ENCODE results near the gene PGA4. TPM values are rescaled to one million over a fixed set of nuclear protein-coding genes. Genes with fewer than 3 reads are reported as not detected.
"Not testable (repeated sequence)": the region's sequence is repeated elsewhere in the genome, so short reads cannot be mapped to it uniquely, and the experiment has no call there.

Gene PGA4
- polyA plus RNA-seq, 3 donors: 1.5 to 33.5 (median 7.0) TPM

GRCh38 chr11:61198948-61199523 lies 23.1 kb upstream of the PGA4 start:
- H3K27ac ChIP-seq (ENCODE audit: low read depth in 1 of 2, low read length in 2 of 2): no peak overlapping the region
- peaks cover 15 to 18% of the 10 kb centered on the region in 2 donors for H3K4me1 ChIP-seq (ENCODE audit: control insufficient read depth in 1 of 2, insufficient read depth in 2 of 2, low read length in 2 of 2)
- H3K36me3 Mint-ChIP-seq: peaks cover 0 to 6% of the 10 kb centered on the region in 2 donors
- no peak overlapping the region for H3K4me3 Mint-ChIP-seq
- H3K9ac ChIP-seq (ENCODE audit: insufficient read depth, low read length, poor library complexity, severe bottlenecking): no peak overlapping the region
- peaks cover 0 to 17% of the 10 kb centered on the region in 2 donors for H3K9me3 ChIP-seq (replicated peaks in 1 of 2; ENCODE audit: control insufficient read depth in 1 of 2, insufficient read depth in 1 of 2, low read length in 2 of 2)
- H3K4me1 Mint-ChIP-seq: peaks cover 17% of the 10 kb centered on the region
- no peaks in the 10 kb centered on the region for H3K79me2 ChIP-seq (ENCODE audit: insufficient read depth, low read length)
- DNase-seq: no peak
- 100% methylated on average over 2 of the region's 4 CpGs for WGBS (ENCODE audit: insufficient coverage)
- H3K36me3 ChIP-seq (replicated peaks in 1 of 2; ENCODE audit: control insufficient read depth in 1 of 2, insufficient read depth in 2 of 2, low read length in 2 of 2): no peaks in the 10 kb centered on the region
- H3K9me3 Mint-ChIP-seq: peaks cover 6 to 20% (median 12%) of the 10 kb centered on the region in 7 donors
- no peak overlapping the region for H3K27ac Mint-ChIP-seq
- no peak overlapping the region for H3K4me2 ChIP-seq (replicated peaks; ENCODE audit: extremely low read depth, low read length, poor library complexity, severe bottlenecking)
- no peak for TF ChIP-seq CTCF (IDR thresholded peaks at IDR 0.05)
- no peak overlapping the region for H3K4me3 ChIP-seq (replicated peaks in 1 of 3; ENCODE audit: low read depth in 2 of 3, low read length in 3 of 3)
- H4K20me1 ChIP-seq (ENCODE audit: insufficient read depth, low read length): no peaks in the 10 kb centered on the region
- no peak overlapping the region for H2AFZ ChIP-seq (ENCODE audit: insufficient read depth, low read depth, low read length, poor library complexity, severe bottlenecking)
- peaks cover 0 to 5% of the 10 kb centered on the region in 2 donors for H3K27me3 ChIP-seq (ENCODE audit: control insufficient read depth in 2 of 2, insufficient read depth in 2 of 2, low read length in 2 of 2)
- peaks cover 12 to 20% (median 14%) of the 10 kb centered on the region in 3 donors for H3K27me3 Mint-ChIP-seq (ENCODE audit: low read depth in 3 of 3)
- intact Hi-C loops (cut with micrococcal nuclease): no loop called here

DNA sequence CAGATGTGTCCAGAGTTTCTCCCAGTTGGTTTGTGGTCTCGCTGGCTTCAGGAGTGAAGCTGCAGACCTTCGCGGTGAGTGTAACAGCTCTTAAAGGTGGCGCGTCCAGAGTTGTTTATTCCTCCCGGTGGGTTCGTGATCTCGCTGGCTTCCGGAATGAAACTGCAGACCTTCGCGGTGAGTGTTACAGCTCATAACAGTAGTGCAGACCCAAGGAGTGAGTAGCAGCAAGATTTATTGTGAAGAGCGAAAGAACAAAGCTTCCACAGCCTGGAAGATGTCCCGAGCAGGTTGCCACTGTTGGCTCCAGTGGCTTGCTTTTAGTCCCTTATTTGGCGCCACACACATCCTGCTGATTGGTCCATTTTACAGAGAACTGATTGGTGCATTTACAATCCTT lies 20.7 kb upstream of the PGA4 start:
- intact Hi-C loops (cut with micrococcal nuclease): no loop called here
- WGBS (ENCODE audit: insufficient coverage): 91% methylated on average over 14 of the region's 14 CpGs
- no peak overlapping the region for H3K27ac ChIP-seq (ENCODE audit: low read depth in 1 of 2, low read length in 2 of 2)
- Mint-ChIP-seq H3K36me3 (peaks cover 0 to 6% of the 10 kb centered on the region in 2 donors), H3K4me3 (peak overlapping the region in 1 of 2 donors; percentile 64), H3K27ac (no peak overlapping the region), H3K4me1 (peaks cover 26% of the 10 kb centered on the region), H3K9me3 (peaks cover 6 to 22% (median 12%) of the 10 kb centered on the region in 7 donors), H3K27me3 (ENCODE audit: low read depth in 3 of 3) (peaks cover 6 to 10% (median 6%) of the 10 kb centered on the region in 3 donors)
- H3K9me3 ChIP-seq (replicated peaks in 1 of 2; ENCODE audit: control insufficient read depth in 1 of 2, insufficient read depth in 1 of 2, low read length in 2 of 2): peaks cover 0 to 17% of the 10 kb centered on the region in 2 donors
- H3K27me3 ChIP-seq (ENCODE audit: control insufficient read depth in 2 of 2, insufficient read depth in 2 of 2, low read length in 2 of 2): peaks cover 0 to 5% of the 10 kb centered on the region in 2 donors
- no peak overlapping the region for H3K4me2 ChIP-seq (replicated peaks; ENCODE audit: extremely low read depth, low read length, poor library complexity, severe bottlenecking)
- no peak for TF ChIP-seq CTCF (IDR thresholded peaks at IDR 0.05)
- no peak overlapping the region for H3K4me3 ChIP-seq (replicated peaks in 1 of 3; ENCODE audit: low read depth in 2 of 3, low read length in 3 of 3)
- no peaks in the 10 kb centered on the region for H3K79me2 ChIP-seq (ENCODE audit: insufficient read depth, low read length)
- no peak overlapping the region for H2AFZ ChIP-seq (ENCODE audit: insufficient read depth, low read depth, low read length, poor library complexity, severe bottlenecking)
- peaks cover 23 to 25% of the 10 kb centered on the region in 2 donors for H3K4me1 ChIP-seq (ENCODE audit: control insufficient read depth in 1 of 2, insufficient read depth in 2 of 2, low read length in 2 of 2)
- DNase-seq: no peak
- no peak overlapping the region for H3K9ac ChIP-seq (ENCODE audit: insufficient read depth, low read length, poor library complexity, severe bottlenecking)
- no peaks in the 10 kb centered on the region for H4K20me1 ChIP-seq (ENCODE audit: insufficient read depth, low read length)
- no peaks in the 10 kb centered on the region for H3K36me3 ChIP-seq (replicated peaks in 1 of 2; ENCODE audit: control insufficient read depth in 1 of 2, insufficient read depth in 2 of 2, low read length in 2 of 2)

GRCh38 chr11:61202950-61203746 lies 19.0 kb upstream of the PGA4 start, which contains the start of gene PGA3:
Gene PGA3, plus strand, starts transcription at chr11:61203515. Its CDS starts 50 bp downstream, at chr11:61203565.
- DNase-seq; H3K36me3 ChIP-seq (replicated peaks in 1 of 2; ENCODE audit: control insufficient read depth in 1 of 2, insufficient read depth in 2 of 2, low read length in 2 of 2); H3K36me3 Mint-ChIP-seq; H3K27me3 ChIP-seq (ENCODE audit: control insufficient read depth in 2 of 2, insufficient read depth in 2 of 2, low read length in 2 of 2); intact Hi-C loops (cut with micrococcal nuclease); H3K79me2 ChIP-seq (ENCODE audit: insufficient read depth, low read length); H4K20me1 ChIP-seq (ENCODE audit: insufficient read depth, low read length); H3K9ac ChIP-seq (ENCODE audit: insufficient read depth, low read length, poor library complexity, severe bottlenecking); H3K27me3 Mint-ChIP-seq (ENCODE audit: low read depth in 3 of 3); H3K4me2 ChIP-seq (replicated peaks; ENCODE audit: extremely low read depth, low read length, poor library complexity, severe bottlenecking); H2AFZ ChIP-seq (ENCODE audit: insufficient read depth, low read depth, low read length, poor library complexity, severe bottlenecking): not testable (repeated sequence)
- peaks cover 0 to 17% of the 10 kb centered on the region in 2 donors for H3K9me3 ChIP-seq (replicated peaks in 1 of 2; ENCODE audit: control insufficient read depth in 1 of 2, insufficient read depth in 1 of 2, low read length in 2 of 2)
- WGBS (ENCODE audit: insufficient coverage): 0% methylated on average over 1 of the region's 18 CpGs
- peak within 1 kb of the TSS; percentile 0 to 69 for H3K4me3 Mint-ChIP-seq
- peak within 1 kb of the TSS in 6 of 7 donors; percentile 24 to 82 (median 77) for H3K27ac Mint-ChIP-seq
- peaks cover 26% of the 10 kb centered on the region for H3K4me1 Mint-ChIP-seq
- H3K4me3 ChIP-seq (replicated peaks in 1 of 3; ENCODE audit: low read depth in 2 of 3, low read length in 3 of 3): peak within 1 kb of the TSS in 1 of 3 experiments; percentile 34
- peaks cover 6 to 20% (median 12%) of the 10 kb centered on the region in 7 donors for H3K9me3 Mint-ChIP-seq
- H3K4me1 ChIP-seq (ENCODE audit: control insufficient read depth in 1 of 2, insufficient read depth in 2 of 2, low read length in 2 of 2): peaks cover 23 to 27% of the 10 kb centered on the region in 2 donors
- H3K27ac ChIP-seq (ENCODE audit: low read depth in 1 of 2, low read length in 2 of 2): peak within 1 kb of the TSS in 1 of 2 donors; percentile 48

Measured in CD14-positive monocyte (primary cell).